ENCODE measurements around the gene SLC44A3. TPM values are rescaled to one million over a fixed set of nuclear protein-coding genes. Genes with fewer than 3 reads are reported as not detected.
A peak's percentile ranks its signal among the peaks of the same experiment; 100 is the strongest.

SLC44A3 gene
- total and polyA plus RNA-seq, 5 donors from 2014 or later: not detected

DNA sequence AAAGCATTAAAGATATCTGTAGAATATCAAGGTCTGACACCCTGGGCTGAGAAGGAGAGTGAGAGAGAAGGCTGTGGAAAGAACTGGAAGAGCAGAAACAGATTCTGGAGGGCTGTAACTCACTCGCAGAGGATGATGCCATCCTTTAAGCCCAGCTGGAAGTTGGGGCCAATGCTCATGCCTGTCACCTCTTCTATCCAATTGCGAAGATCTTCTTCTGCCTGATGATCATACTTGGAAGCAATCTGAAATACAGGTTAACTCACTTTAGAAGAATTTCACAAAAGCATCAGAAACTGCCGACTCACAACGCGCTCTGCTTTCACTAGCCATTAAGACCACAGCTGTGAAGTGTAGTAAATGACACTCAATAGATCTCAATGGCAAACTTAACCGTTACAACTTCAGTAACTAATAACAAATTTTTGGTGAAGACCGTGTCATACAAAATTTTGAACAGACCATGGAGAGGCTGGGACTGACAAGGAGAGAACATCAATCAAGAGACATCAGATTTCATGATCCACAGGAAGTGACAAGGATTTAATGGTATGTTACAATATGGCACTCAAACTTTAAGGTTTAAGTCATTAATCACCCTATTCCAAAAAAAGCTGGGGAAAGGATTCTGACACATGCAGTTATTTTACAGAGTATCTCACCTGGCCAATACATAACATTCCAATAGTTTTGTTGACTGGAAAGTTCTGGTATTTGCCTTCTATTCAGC, 83.3 kb downstream of the SLC44A3 start:
- peaks cover 4% of the 10 kb centered on the region for H3K27me3 Mint-ChIP-seq
- H3K4me1 Mint-ChIP-seq: no peaks in the 10 kb centered on the region
- DNase-seq (no peak), ATAC-seq (ENCODE audit: low read depth in 2 of 2) (no peak)
- Histone ChIP-seq H3K4me3 (ENCODE audit: low read depth, low read length) (no peak overlapping the region), H3K27ac (ENCODE audit: insufficient read depth, low read length, poor library complexity, severe bottlenecking) (no peak overlapping the region), H3K36me3 (ENCODE audit: control insufficient read depth, insufficient read depth, low read length) (no peaks in the 10 kb centered on the region), H3K27me3 (ENCODE audit: control insufficient read depth, insufficient read depth, low read length) (peaks cover 2% of the 10 kb centered on the region), H3K9me3 (ENCODE audit: control insufficient read depth in 2 of 2, low read length in 2 of 2) (no peaks in the 10 kb centered on the region), H3K4me1 (ENCODE audit: control insufficient read depth, insufficient read depth, low read length, poor library complexity, severe bottlenecking) (no peaks in the 10 kb centered on the region)
- peaks cover 0 to 5% (median 0%) of the 10 kb centered on the region in 7 donors for H3K9me3 Mint-ChIP-seq
- no peaks in the 10 kb centered on the region for H3K36me3 Mint-ChIP-seq
- no peak overlapping the region for H3K4me3 Mint-ChIP-seq
- peak overlapping the region in 1 of 3 donors; percentile 70 for H3K27ac Mint-ChIP-seq

DNA sequence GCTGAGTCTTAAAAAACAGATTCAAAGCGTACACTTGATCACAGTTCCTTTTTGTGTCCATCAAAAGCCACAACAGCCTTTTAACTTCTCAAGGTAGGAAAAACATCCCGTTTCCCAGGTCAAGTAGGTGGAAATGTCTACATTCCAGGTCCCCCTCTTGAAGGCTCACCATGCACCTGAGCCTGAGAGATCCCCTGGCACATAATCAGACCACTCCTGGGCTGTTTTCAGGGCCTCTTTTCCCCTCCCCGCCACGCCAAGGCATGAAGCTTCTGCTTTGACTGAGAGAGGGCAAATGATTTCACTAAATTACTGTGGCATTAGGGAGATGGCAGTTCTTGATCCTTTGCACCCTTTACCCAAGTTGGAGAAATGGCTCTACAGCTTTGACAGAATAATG, 85.0 kb downstream of the SLC44A3 start:
- no peaks in the 10 kb centered on the region for H3K36me3 ChIP-seq (ENCODE audit: control insufficient read depth, insufficient read depth, low read length)
- H3K36me3 Mint-ChIP-seq: no peaks in the 10 kb centered on the region
- DNase-seq (no peak), ATAC-seq (ENCODE audit: low read depth in 2 of 2) (no peak)
- peaks cover 2% of the 10 kb centered on the region for H3K27me3 ChIP-seq (ENCODE audit: control insufficient read depth, insufficient read depth, low read length)
- no peaks in the 10 kb centered on the region for H3K4me1 Mint-ChIP-seq
- H3K9me3 Mint-ChIP-seq: peaks cover 0 to 5% (median 0%) of the 10 kb centered on the region in 7 donors
- H3K27ac ChIP-seq (ENCODE audit: insufficient read depth, low read length, poor library complexity, severe bottlenecking): no peak overlapping the region
- no peak overlapping the region for H3K27ac Mint-ChIP-seq
- H3K27me3 Mint-ChIP-seq: peaks cover 4% of the 10 kb centered on the region
- no peaks in the 10 kb centered on the region for H3K9me3 ChIP-seq (ENCODE audit: control insufficient read depth in 2 of 2, low read length in 2 of 2)
- no peak overlapping the region for H3K4me3 Mint-ChIP-seq
- H3K4me3 ChIP-seq (ENCODE audit: low read depth, low read length): no peak overlapping the region
- no peaks in the 10 kb centered on the region for H3K4me1 ChIP-seq (ENCODE audit: control insufficient read depth, insufficient read depth, low read length, poor library complexity, severe bottlenecking)

DNA sequence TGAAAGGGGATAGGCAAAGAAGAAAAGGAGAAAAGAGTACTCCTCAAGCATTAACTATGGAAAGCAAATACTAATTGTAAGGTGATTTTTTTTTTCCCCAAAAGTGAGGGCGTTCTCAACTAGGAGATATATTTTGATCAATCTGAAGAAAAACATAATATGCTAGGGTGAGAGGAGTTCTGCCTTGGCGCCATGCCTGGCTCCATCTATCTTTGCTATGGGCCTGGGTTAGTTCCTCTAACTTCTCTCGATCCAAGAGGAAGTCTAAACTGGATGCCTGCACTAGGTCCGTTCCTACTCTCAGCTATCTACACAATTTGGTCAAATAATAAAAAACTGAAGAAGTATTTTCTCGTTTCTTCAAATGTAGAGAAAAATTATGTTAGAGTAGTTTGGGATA, 86.2 kb downstream of the SLC44A3 start:
- H3K4me3 Mint-ChIP-seq: no peak overlapping the region
- H3K27ac Mint-ChIP-seq: no peak overlapping the region
- H3K36me3 Mint-ChIP-seq: no peaks in the 10 kb centered on the region
- H3K9me3 Mint-ChIP-seq: peaks cover 0 to 5% (median 0%) of the 10 kb centered on the region in 7 donors
- H3K4me3 ChIP-seq (ENCODE audit: low read depth, low read length): no peak overlapping the region
- H3K27ac ChIP-seq (ENCODE audit: insufficient read depth, low read length, poor library complexity, severe bottlenecking): no peak overlapping the region
- peaks cover 11% of the 10 kb centered on the region for H3K27me3 Mint-ChIP-seq
- H3K9me3 ChIP-seq (ENCODE audit: control insufficient read depth in 2 of 2, low read length in 2 of 2): no peaks in the 10 kb centered on the region
- peaks cover 2% of the 10 kb centered on the region for H3K27me3 ChIP-seq (ENCODE audit: control insufficient read depth, insufficient read depth, low read length)
- H3K36me3 ChIP-seq (ENCODE audit: control insufficient read depth, insufficient read depth, low read length): no peaks in the 10 kb centered on the region
- DNase-seq: no peak
- ATAC-seq (ENCODE audit: low read depth in 2 of 2): no peak
- H3K4me1 Mint-ChIP-seq: no peaks in the 10 kb centered on the region
- no peaks in the 10 kb centered on the region for H3K4me1 ChIP-seq (ENCODE audit: control insufficient read depth, insufficient read depth, low read length, poor library complexity, severe bottlenecking)

DNA sequence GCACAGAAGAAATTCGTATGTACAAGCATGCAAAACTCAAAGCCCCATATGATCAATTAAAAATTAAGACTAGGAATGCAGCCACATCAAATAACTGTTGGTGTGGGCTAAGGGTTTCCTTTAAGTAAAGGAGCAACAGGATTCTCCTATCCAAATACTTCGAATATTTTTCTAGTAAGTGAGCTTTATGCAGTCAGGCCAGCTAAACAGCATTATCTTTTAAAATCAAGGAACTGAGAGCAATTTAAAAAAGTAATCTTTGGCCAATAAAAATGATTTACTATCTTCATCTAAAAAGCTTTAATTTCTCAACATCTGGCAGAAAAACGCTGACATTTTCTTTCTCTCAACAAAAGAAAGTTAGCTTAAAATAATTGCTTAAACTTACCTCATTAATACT, 87.0 kb downstream of the SLC44A3 start:
- Histone ChIP-seq H3K36me3 (ENCODE audit: control insufficient read depth, insufficient read depth, low read length) (no peaks in the 10 kb centered on the region), H3K27ac (ENCODE audit: insufficient read depth, low read length, poor library complexity, severe bottlenecking) (no peak overlapping the region), H3K9me3 (ENCODE audit: control insufficient read depth in 2 of 2, low read length in 2 of 2) (no peaks in the 10 kb centered on the region), H3K4me1 (ENCODE audit: control insufficient read depth, insufficient read depth, low read length, poor library complexity, severe bottlenecking) (no peaks in the 10 kb centered on the region), H3K4me3 (ENCODE audit: low read depth, low read length) (no peak overlapping the region), H3K27me3 (ENCODE audit: control insufficient read depth, insufficient read depth, low read length) (peaks cover 2% of the 10 kb centered on the region)
- no peak for DNase-seq
- H3K4me3 Mint-ChIP-seq: no peak overlapping the region
- peaks cover 11% of the 10 kb centered on the region for H3K27me3 Mint-ChIP-seq
- H3K9me3 Mint-ChIP-seq: peaks cover 0 to 5% (median 0%) of the 10 kb centered on the region in 7 donors
- no peak for ATAC-seq (ENCODE audit: low read depth in 2 of 2)
- no peaks in the 10 kb centered on the region for H3K4me1 Mint-ChIP-seq
- no peak overlapping the region for H3K27ac Mint-ChIP-seq
- no peaks in the 10 kb centered on the region for H3K36me3 Mint-ChIP-seq

DNA sequence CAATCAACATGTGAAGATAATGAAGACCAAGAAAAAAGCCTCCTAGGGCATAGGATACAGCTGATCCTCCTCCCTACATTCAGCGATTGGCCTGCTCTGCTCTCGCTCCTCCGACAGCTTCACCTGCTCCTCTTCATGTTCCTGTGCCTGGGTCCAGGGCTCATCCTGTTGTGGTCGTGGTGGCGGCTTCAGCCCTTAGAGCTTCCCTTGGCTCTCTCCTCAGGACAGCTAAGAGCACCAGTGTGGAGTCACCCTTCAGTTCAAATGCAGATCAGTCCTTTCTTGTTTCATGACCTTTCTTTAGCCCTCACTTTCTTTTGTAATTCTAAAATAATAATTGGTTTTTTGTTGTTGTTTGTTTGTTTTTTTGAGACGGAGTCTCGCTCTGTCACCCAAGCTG, 88.0 kb downstream of the SLC44A3 start:
- Mint-ChIP-seq H3K4me3 (no peak overlapping the region), H3K27ac (peak overlapping the region in 1 of 3 donors; percentile 24), H3K36me3 (no peaks in the 10 kb centered on the region), H3K4me1 (no peaks in the 10 kb centered on the region), H3K27me3 (peaks cover 15% of the 10 kb centered on the region), H3K9me3 (peaks cover 0 to 5% (median 0%) of the 10 kb centered on the region in 7 donors)
- Histone ChIP-seq H3K4me3 (ENCODE audit: low read depth, low read length) (no peak overlapping the region), H3K4me1 (ENCODE audit: control insufficient read depth, insufficient read depth, low read length, poor library complexity, severe bottlenecking) (no peaks in the 10 kb centered on the region), H3K27ac (ENCODE audit: insufficient read depth, low read length, poor library complexity, severe bottlenecking) (no peak overlapping the region), H3K36me3 (ENCODE audit: control insufficient read depth, insufficient read depth, low read length) (no peaks in the 10 kb centered on the region), H3K9me3 (ENCODE audit: control insufficient read depth in 2 of 2, low read length in 2 of 2) (no peaks in the 10 kb centered on the region), H3K27me3 (ENCODE audit: control insufficient read depth, insufficient read depth, low read length) (peaks cover 2% of the 10 kb centered on the region)
- DNase-seq (no peak), ATAC-seq (ENCODE audit: low read depth in 2 of 2) (no peak)

DNA sequence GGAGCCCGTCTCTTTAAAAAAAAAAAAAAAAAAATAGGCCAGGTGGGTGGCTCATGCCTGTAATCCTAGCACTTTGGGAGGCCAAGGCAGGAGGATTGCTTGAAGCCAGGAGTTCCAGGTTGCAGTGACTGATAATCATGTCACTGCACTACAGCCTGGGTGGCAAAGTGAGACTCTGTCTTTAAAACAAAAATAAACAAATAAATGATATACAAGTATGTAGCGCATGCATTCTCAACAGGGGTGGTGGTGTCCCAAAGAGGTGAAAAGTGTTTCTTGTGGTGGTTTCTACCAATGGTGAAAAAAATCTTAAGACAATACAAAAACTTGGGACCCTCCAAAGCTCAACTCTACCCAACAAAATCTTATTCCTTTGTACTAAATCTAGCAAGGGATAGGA, 88.8 kb downstream of the SLC44A3 start:
- no peaks in the 10 kb centered on the region for H3K9me3 ChIP-seq (ENCODE audit: control insufficient read depth in 2 of 2, low read length in 2 of 2)
- no peaks in the 10 kb centered on the region for H3K4me1 ChIP-seq (ENCODE audit: control insufficient read depth, insufficient read depth, low read length, poor library complexity, severe bottlenecking)
- H3K36me3 ChIP-seq (ENCODE audit: control insufficient read depth, insufficient read depth, low read length): no peaks in the 10 kb centered on the region
- no peaks in the 10 kb centered on the region for H3K4me1 Mint-ChIP-seq
- peaks cover 2% of the 10 kb centered on the region for H3K27me3 ChIP-seq (ENCODE audit: control insufficient read depth, insufficient read depth, low read length)
- H3K27ac ChIP-seq (ENCODE audit: insufficient read depth, low read length, poor library complexity, severe bottlenecking): no peak overlapping the region
- DNase-seq (no peak), ATAC-seq (ENCODE audit: low read depth in 2 of 2) (no peak)
- no peaks in the 10 kb centered on the region for H3K36me3 Mint-ChIP-seq
- no peak overlapping the region for H3K4me3 ChIP-seq (ENCODE audit: low read depth, low read length)
- H3K4me3 Mint-ChIP-seq: no peak overlapping the region
- no peak overlapping the region for H3K27ac Mint-ChIP-seq
- peaks cover 22% of the 10 kb centered on the region for H3K27me3 Mint-ChIP-seq
- peaks cover 0 to 5% (median 0%) of the 10 kb centered on the region in 7 donors for H3K9me3 Mint-ChIP-seq

DNA sequence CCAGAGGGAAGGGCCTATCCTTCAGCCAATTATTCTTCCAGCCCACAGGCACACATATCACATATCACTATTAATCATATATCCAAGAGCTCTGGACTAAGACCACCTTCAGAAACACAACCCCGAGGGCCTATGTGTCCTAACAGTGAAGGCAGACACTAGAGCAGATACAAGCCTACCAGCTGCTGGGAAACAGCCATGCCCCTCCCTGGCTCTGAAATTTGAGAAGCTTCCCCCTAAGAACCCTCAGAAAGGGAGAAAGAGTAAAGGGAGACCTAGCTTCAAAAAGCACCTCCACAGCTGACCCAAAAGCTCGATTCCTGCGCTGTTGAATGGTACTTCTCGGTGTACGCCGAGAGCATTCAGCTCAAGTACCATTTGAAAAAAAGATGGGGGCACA, 89.3 kb downstream of the SLC44A3 start:
- ATAC-seq (ENCODE audit: low read depth in 2 of 2): no peak
- no peaks in the 10 kb centered on the region for H3K4me1 Mint-ChIP-seq
- no peak overlapping the region for H3K4me3 ChIP-seq (ENCODE audit: low read depth, low read length)

More for the DNA sequence above, 89.3 kb downstream of the SLC44A3 start:
- H3K9me3 Mint-ChIP-seq: peaks cover 0 to 5% (median 0%) of the 10 kb centered on the region in 7 donors
- Histone ChIP-seq H3K36me3 (ENCODE audit: control insufficient read depth, insufficient read depth, low read length) (no peaks in the 10 kb centered on the region), H3K27me3 (ENCODE audit: control insufficient read depth, insufficient read depth, low read length) (peaks cover 2% of the 10 kb centered on the region), H3K9me3 (ENCODE audit: control insufficient read depth in 2 of 2, low read length in 2 of 2) (no peaks in the 10 kb centered on the region), H3K27ac (ENCODE audit: insufficient read depth, low read length, poor library complexity, severe bottlenecking) (no peak overlapping the region), H3K4me1 (ENCODE audit: control insufficient read depth, insufficient read depth, low read length, poor library complexity, severe bottlenecking) (no peaks in the 10 kb centered on the region)
- H3K4me3 Mint-ChIP-seq: no peak overlapping the region
- no peak overlapping the region for H3K27ac Mint-ChIP-seq
- DNase-seq: no peak
- peaks cover 24% of the 10 kb centered on the region for H3K27me3 Mint-ChIP-seq
- no peaks in the 10 kb centered on the region for H3K36me3 Mint-ChIP-seq

Measured in CD4-positive, CD25-positive, alpha-beta regulatory T cell (primary cell).